Stimulated activated CD8-positive, alpha-beta memory T cell treated with anti-CD3 and anti-CD28 coated beads, Interleukin-15, amount 100 ng/mL, for 24 hours (primary cell): ENCODE measurements around the gene R3HDML.
"Not testable (repeated sequence)": the region's sequence is repeated elsewhere in the genome, so short reads cannot be mapped to it uniquely, and the experiment has no call there.

Experiments
- DNase-seq: peaks from one replicate; pipeline ENCODE4 v3.0.0-alpha.2; 2020; ENCODE audit warnings: low read depth

The R3HDML gene

GRCh38 chr20:44328428-44328827, 8.4 kb upstream of the R3HDML start:
- no peak for DNase-seq

GRCh38 chr20:44331201-44331600, 5.6 kb upstream of the R3HDML start:
- no peak for DNase-seq

GRCh38 chr20:44334306-44334705, 2.5 kb upstream of the R3HDML start:
- DNase-seq, result no peak

GRCh38 chr20:44334709-44335108, 2.1 kb upstream of the R3HDML start:
- no peak for DNase-seq

GRCh38 chr20:44335675-44336074, 1.2 kb upstream of the R3HDML start:
- no peak for DNase-seq

GRCh38 chr20:44336086-44336485, 757 bp upstream of the R3HDML start:
- no peak for DNase-seq

- no peak for DNase-seq
Observed at GRCh38 chr20:44342248-44342647, 5.4 kb downstream of the R3HDML start.

- DNase-seq, result no peak
Observed at GRCh38 chr20:44343162-44343675, 6.4 kb downstream of the R3HDML start.

- no peak for DNase-seq
Observed at GRCh38 chr20:44344723-44345122, 7.9 kb downstream of the R3HDML start.

- DNase-seq, result no peak
Observed at GRCh38 chr20:44345147-44345546, 8.3 kb downstream of the R3HDML start.

GRCh38 chr20:44345941-44346340, 9.1 kb downstream of the R3HDML start:
- DNase-seq, result not testable (repeated sequence)

GRCh38 chr20:44348168-44348659, 11.4 kb downstream of the R3HDML start:
- DNase-seq, result no peak

GRCh38 chr20:44349349-44349748, 12.5 kb downstream of the R3HDML start:
- no peak for DNase-seq

GRCh38 chr20:44350567-44350966, 13.7 kb downstream of the R3HDML start:
- no peak for DNase-seq

GRCh38 chr20:44354979-44355497, 18.2 kb downstream of the R3HDML start:
- no peak for DNase-seq

- DNase-seq, result no peak
Observed at GRCh38 chr20:44355498-44356352, 18.9 kb downstream of the R3HDML start, which contains the start of gene HNF4A. Gene HNF4A, plus strand, starts transcription at chr20:44355699. Its CDS starts 106 bp downstream, at chr20:44355805.

- no peak for DNase-seq
Observed at GRCh38 chr20:44356353-44356723, 19.5 kb downstream of the R3HDML start.

GRCh38 chr20:44357020-44357419, 20.2 kb downstream of the R3HDML start:
- DNase-seq, result no peak

GRCh38 chr20:44357555-44358125, 20.8 kb downstream of the R3HDML start:
- DNase-seq, result no peak

- no peak for DNase-seq
Observed at GRCh38 chr20:44358776-44359175, 21.9 kb downstream of the R3HDML start.

GRCh38 chr20:44360221-44360620, 23.4 kb downstream of the R3HDML start:
- DNase-seq, result no peak

GRCh38 chr20:44361021-44361420, 24.2 kb downstream of the R3HDML start:
- DNase-seq, result no peak

- DNase-seq, result no peak
Observed at GRCh38 chr20:44362466-44362940, 25.7 kb downstream of the R3HDML start.
